Nephron (organoid): ENCODE data around the gene SMIM31.

Experiments used
- H3K27ac Mint-ChIP-seq, 3 experiments: 2 replicates each; pipeline ENCODE4 v1.8.0; 2020; ENCODE audit warnings: mixed read lengths in 3 of 3, mild to moderate bottlenecking in 2 of 3, moderate library complexity in 1 of 3
- H3K27me3 Mint-ChIP-seq: 2 replicates; pipeline ENCODE4 v1.8.0; 2021; ENCODE audit warnings: low read depth, mild to moderate bottlenecking, moderate library complexity, mixed read lengths
- H3K36me3 Mint-ChIP-seq: 2 replicates; pipeline ENCODE4 v1.8.0; 2020; ENCODE audit warnings: low read depth, mixed read lengths
- H3K4me1 Mint-ChIP-seq: 2 replicates; pipeline ENCODE4 v1.8.0; 2020; ENCODE audit warnings: mixed read lengths
- H3K4me3 Mint-ChIP-seq, 3 experiments: 2 replicates each; pipeline ENCODE4 v1.8.0; 2020; ENCODE audit warnings: mild to moderate bottlenecking in 3 of 3, mixed read lengths in 3 of 3, moderate library complexity in 2 of 3
- H3K9me3 Mint-ChIP-seq: 2 replicates; pipeline ENCODE4 v1.8.0; 2020; ENCODE audit warnings: mixed read lengths
- CTCF ChIP-seq, 3 experiments: fragments of 200-600 bp; sonication (generic); IDR thresholded peaks; one replicate each; pipeline ENCODE4 v1.5.0; 2021; ENCODE audit warnings: antibody characterized with exemption in 3 of 3; ENCODE audit not compliant: unreplicated experiment in 3 of 3

The SMIM31 gene

GRCh38 chr4:164753873-164754488 lies at the start of gene SMIM31:
Gene SMIM31 (plus strand): TSS chr4:164754131. CDS start chr4:164770444, 16,313 bp downstream.
- H3K27ac Mint-ChIP-seq = no peak within 1 kb of the TSS
- TF ChIP-seq CTCF (IDR thresholded peaks at IDR 0.05; ENCODE audit: unreplicated experiment in 3 of 3) = no peak
- H3K9me3 Mint-ChIP-seq = peaks cover 16% of the 10 kb centered on the region
- H3K27me3 Mint-ChIP-seq = peaks cover 13% of the 10 kb centered on the region
- no peaks in the 10 kb centered on the region for H3K4me1 Mint-ChIP-seq
- H3K36me3 Mint-ChIP-seq = no peaks in the 10 kb centered on the region
- no peak within 1 kb of the TSS for H3K4me3 Mint-ChIP-seq

GRCh38 chr4:164706675-164707074 lies 47.3 kb upstream of the SMIM31 start:
- no peak for TF ChIP-seq CTCF (IDR thresholded peaks at IDR 0.05; ENCODE audit: unreplicated experiment in 3 of 3)
- no peak overlapping the region for H3K4me3 Mint-ChIP-seq
- peaks cover 4% of the 10 kb centered on the region for H3K9me3 Mint-ChIP-seq
- H3K4me1 Mint-ChIP-seq = no peaks in the 10 kb centered on the region
- no peaks in the 10 kb centered on the region for H3K36me3 Mint-ChIP-seq
- no peaks in the 10 kb centered on the region for H3K27me3 Mint-ChIP-seq
- no peak overlapping the region for H3K27ac Mint-ChIP-seq

GRCh38 chr4:164716901-164717300 lies 37.0 kb upstream of the SMIM31 start:
- no peak for TF ChIP-seq CTCF (IDR thresholded peaks at IDR 0.05; ENCODE audit: unreplicated experiment in 3 of 3)
- Mint-ChIP-seq H3K36me3 (no peaks in the 10 kb centered on the region), H3K4me3 (no peak overlapping the region), H3K9me3 (no peaks in the 10 kb centered on the region), H3K4me1 (no peaks in the 10 kb centered on the region), H3K27me3 (no peaks in the 10 kb centered on the region), H3K27ac (no peak overlapping the region)

GRCh38 chr4:164718827-164719226 lies 35.1 kb upstream of the SMIM31 start:
- no peaks in the 10 kb centered on the region for H3K9me3 Mint-ChIP-seq
- H3K27me3 Mint-ChIP-seq = no peaks in the 10 kb centered on the region
- H3K36me3 Mint-ChIP-seq = no peaks in the 10 kb centered on the region
- no peak overlapping the region for H3K27ac Mint-ChIP-seq
- H3K4me1 Mint-ChIP-seq = no peaks in the 10 kb centered on the region
- TF ChIP-seq CTCF (IDR thresholded peaks at IDR 0.05; ENCODE audit: unreplicated experiment in 3 of 3) = no peak
- no peak overlapping the region for H3K4me3 Mint-ChIP-seq

- no peak overlapping the region for H3K27ac Mint-ChIP-seq
- H3K4me1 Mint-ChIP-seq = no peaks in the 10 kb centered on the region
- TF ChIP-seq CTCF (IDR thresholded peaks at IDR 0.05; ENCODE audit: unreplicated experiment in 3 of 3) = no peak
- no peaks in the 10 kb centered on the region for H3K36me3 Mint-ChIP-seq
- no peaks in the 10 kb centered on the region for H3K9me3 Mint-ChIP-seq
- H3K27me3 Mint-ChIP-seq = no peaks in the 10 kb centered on the region
- no peak overlapping the region for H3K4me3 Mint-ChIP-seq
Measured at GRCh38 chr4:164725066-164725465, 28.9 kb upstream of the SMIM31 start.

GRCh38 chr4:164730705-164731393 lies 23.1 kb upstream of the SMIM31 start:
- Mint-ChIP-seq H3K4me1 (no peaks in the 10 kb centered on the region), H3K9me3 (no peaks in the 10 kb centered on the region), H3K27me3 (no peaks in the 10 kb centered on the region), H3K4me3 (no peak overlapping the region), H3K27ac (no peak overlapping the region), H3K36me3 (no peaks in the 10 kb centered on the region)
- TF ChIP-seq CTCF (IDR thresholded peaks at IDR 0.05; ENCODE audit: unreplicated experiment in 3 of 3) = no peak
